Measurements from ENCODE around the gene FAM171A1. TPM values are rescaled to one million over a fixed set of nuclear protein-coding genes. Genes with fewer than 3 reads are reported as not detected.

The FAM171A1 gene
- total and polyA plus RNA-seq, 2 of the 13 experiments (the other 11 are each of a cell fraction or from before 2014, with no cell fraction given): 21.5 to 34.7 TPM

DNA sequence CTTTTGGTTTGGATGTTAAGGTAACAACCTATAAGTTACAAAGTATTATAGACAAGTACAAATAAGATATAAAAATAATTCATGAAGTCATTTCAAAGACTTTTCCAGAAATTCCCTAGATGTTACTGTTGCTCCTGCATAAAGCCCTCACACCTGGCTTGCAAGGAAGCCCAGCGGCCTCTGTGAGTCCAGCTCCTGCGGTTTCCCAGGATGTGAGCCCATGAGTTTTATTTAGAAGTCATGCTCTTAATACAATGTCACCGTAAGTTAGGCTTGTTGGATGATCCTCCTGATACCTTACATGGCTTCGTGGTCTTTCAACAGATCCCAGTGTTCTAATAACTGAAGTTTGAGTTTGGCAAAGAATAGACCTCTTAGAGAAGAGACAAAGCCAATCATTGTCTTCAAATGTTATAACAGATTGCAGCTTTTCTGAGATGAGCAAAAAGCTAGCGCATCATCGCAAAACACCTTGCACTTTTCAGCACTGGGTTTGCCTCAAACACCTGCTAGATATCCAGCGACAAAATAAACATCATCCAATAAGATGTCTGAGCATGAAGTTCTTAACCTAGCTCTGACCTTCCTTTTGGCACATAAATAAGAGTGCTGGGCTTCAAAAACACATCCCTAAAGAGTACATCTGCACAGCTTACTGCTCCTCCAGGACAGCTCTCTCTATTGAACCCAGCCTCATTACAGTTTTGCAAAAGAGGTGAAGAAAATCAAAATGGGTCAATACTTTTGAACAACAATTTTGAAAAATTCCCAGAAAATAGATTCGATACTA lies 3.6 kb downstream of the FAM171A1 start:
- DNase-seq (ENCODE audit: low spot score) (peak; percentile 33), FAIRE-seq (peak; percentile 40), ATAC-seq (no peak)
- Histone ChIP-seq H3K79me2 (ENCODE audit: insufficient read depth, low read length) (peaks cover 77% of the 10 kb centered on the region), H3K4me1 (ENCODE audit: insufficient read depth, low read length) (peaks cover 53% of the 10 kb centered on the region), H3K9ac (ENCODE audit: insufficient read depth, low read depth, low read length) (no peak overlapping the region), H2AFZ (ENCODE audit: low read length) (no peak overlapping the region), H3K9me3 (ENCODE audit: low read length) (no peaks in the 10 kb centered on the region), H3K27ac (ENCODE audit: extremely low read length, insufficient read depth, low read length) (no peak overlapping the region), H3K4me3 (replicated peaks in 1 of 3; ENCODE audit: insufficient read depth in 1 of 3, low read depth in 2 of 3, low read length in 3 of 3) (no peak overlapping the region; a peak in 1 of 6 replicates), H3K27me3 (ENCODE audit: control insufficient read depth in 1 of 2, insufficient read depth in 2 of 2, low read length in 2 of 2) (0 out of 5 replicates have a peak, but pooled peaks cover 0 to 4% of the 10 kb centered on the region in 2 experiments), H4K20me1 (ENCODE audit: insufficient read depth, low read length) (no peaks in the 10 kb centered on the region), H3K36me3 (replicated peaks in 1 of 2; ENCODE audit: control insufficient read depth in 1 of 2, insufficient read depth in 2 of 2, low read length in 2 of 2) (peaks cover 0 to 2% of the 10 kb centered on the region in 2 experiments; a peak in 2 of 5 replicates), H3K4me2 (ENCODE audit: low read depth, low read length) (peak overlapping the region; percentile 91)
- ChIA-PET POLR2A (interaction anchor here (2.0 kb wide), 1 partner anchor 33 kb away, joined by 10 read pairs; no protein-coding TSS in a partner anchor), CTCF (ENCODE audit: low intra/inter-chr PET ratio, low total read pairs) (no interaction called here)
- 87% methylated on average over 8 of the region's 8 CpGs for WGBS (ENCODE audit: low lambda C conversion rate)
- no TSS peak for BruUV-seq (replicated peaks)
- no peak for TF ChIP-seq SOX13 (IDR thresholded peaks at IDR 0.05)
- TF ChIP-seq SOX13 (CRISPR knock-in tag; conservative IDR thresholded peaks at IDR 0.05 in 1 of 2, IDR thresholded peaks at IDR 0.05 in 1 of 2): 0 out of 4 replicates have a peak, but pooled peaks of 1 of the 2 experiments have one; percentile 21
- TF ChIP-seq, protein P1, sequence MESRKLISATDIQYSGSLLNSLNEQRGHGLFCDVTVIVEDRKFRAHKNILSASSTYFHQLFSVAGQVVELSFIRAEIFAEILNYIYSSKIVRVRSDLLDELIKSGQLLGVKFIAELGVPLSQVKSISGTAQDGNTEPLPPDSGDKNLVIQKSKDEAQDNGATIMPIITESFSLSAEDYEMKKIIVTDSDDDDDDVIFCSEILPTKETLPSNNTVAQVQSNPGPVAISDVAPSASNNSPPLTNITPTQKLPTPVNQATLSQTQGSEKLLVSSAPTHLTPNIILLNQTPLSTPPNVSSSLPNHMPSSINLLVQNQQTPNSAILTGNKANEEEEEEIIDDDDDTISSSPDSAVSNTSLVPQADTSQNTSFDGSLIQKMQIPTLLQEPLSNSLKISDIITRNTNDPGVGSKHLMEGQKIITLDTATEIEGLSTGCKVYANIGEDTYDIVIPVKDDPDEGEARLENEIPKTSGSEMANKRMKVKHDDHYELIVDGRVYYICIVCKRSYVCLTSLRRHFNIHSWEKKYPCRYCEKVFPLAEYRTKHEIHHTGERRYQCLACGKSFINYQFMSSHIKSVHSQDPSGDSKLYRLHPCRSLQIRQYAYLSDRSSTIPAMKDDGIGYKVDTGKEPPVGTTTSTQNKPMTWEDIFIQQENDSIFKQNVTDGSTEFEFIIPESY (CRISPR knock-in tag; IDR thresholded peaks at IDR 0.05): peak; percentile 73; the same call in 1 of the 2 replicates
- no peak for TF ChIP-seq HOXA3 (CRISPR knock-in tag; IDR thresholded peaks at IDR 0.05)
- in situ Hi-C loops (cut with HindIII; ENCODE audit: extremely low pct_ligation_motif_present, low pct_unique_long_range_greater_than_20kb) (no loop called here), intact Hi-C loops (cut with micrococcal nuclease; ENCODE audit: unreplicated experiment) (loop anchor here (5.0 kb wide), 1 partner anchor 35 kb away; no protein-coding TSS in a partner anchor)
